ENCODE results near the gene UBE2D2.
"Not testable (repeated sequence)": the region's sequence is repeated elsewhere in the genome, so short reads cannot be mapped to it uniquely, and the experiment has no call there.

The UBE2D2 gene

DNA sequence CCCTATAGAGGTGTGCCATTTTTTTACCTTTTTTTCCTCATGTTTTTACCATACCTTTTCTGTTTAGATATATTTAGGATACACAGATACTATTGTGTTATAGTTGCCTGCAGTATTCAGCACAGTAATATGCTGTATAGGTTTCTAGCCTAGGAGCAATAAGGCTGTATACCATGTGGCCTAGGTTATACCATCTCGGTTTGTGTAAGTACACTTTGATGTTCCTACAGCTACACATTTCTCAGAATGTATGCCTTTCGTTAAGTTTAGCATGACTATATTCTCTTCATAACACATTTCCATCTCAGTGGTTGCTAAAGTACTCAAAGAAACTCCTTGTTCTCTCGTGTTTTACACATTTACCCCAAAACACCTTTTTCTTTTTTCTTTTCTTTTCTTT lies 23.0 kb downstream of the UBE2D2 start:
- DNase-seq (ENCODE audit: low read depth): no peak

DNA sequence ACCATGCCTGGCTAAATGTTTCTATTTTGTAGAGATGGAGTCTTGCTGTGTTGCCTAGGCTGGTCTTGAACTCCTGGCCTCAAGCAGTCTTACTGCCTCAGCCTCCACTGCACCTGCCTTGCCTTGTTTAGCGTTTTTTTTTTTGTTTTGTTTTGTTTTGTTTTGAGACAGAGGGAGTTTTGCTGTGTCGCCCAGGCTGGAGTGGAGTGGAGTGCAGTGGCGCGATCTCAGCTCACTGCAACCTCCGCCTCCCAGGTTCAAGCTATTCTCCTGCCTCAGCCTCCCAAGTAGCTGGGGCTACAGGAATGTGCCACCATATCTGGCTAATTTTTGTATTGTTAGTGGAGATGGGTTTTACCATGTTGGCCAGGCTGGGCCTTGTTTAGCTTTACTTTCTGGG lies 27.0 kb downstream of the UBE2D2 start:
- not testable (repeated sequence) for DNase-seq (ENCODE audit: low read depth)

DNA sequence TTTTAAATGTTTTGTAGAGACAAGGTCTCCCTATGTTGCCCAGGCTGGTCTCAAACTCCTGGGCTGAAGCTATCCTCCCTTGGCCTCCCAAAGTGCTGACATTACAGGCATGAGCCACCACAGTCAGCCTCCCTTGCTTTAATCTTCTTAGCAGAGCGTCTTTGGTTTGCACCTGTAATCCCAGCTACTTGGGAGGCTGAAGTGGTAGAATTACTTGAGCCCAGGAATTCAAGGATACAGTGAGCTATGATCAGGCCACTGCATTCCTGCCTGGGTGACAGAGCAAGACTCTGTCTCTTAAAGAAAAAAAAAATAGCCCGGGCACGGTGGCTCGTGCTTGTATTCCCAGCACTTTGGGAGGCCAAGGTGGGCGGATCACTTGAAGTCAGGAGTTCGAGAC lies 27.8 kb downstream of the UBE2D2 start:
- DNase-seq (ENCODE audit: low read depth): no peak

DNA sequence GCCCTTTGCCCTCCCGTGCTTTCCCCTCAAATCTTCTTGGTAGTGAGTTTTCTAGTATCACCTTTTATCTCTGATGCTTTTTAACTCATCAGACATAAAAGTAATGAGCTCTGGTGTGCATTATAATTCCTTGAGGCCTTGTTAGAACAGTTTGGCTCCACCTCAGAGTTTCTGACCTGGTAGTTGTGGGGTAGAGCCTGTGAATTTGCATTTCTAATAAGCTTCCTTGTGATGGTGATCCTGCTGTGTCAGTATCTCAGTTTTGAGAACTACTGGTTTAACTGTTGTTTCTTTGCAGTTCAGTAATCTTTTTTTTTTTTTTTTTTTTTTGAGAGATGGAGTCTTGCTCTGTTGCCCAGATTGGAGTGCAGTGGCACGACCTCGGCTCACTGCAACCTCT lies 31.1 kb downstream of the UBE2D2 start:
- DNase-seq (ENCODE audit: low read depth): no peak

DNA sequence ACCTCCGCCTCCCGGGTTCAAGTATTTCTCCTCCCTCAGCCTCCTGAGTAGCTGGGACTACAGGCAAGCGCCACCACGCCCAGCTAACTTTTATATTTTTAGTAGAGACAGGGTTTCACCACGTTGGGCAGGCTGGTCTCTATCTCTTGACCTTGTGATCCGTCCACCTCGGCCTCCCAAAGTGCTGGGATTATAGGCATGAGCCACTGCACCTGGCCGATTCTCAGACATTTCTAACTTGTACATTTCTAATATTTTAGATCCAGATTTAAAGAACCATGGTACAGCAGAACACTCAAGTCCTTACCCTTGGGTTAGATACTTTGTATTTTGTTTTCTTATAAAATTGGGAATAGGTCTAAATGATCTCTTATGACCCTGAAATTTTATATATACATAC lies 31.9 kb downstream of the UBE2D2 start:
- DNase-seq (ENCODE audit: low read depth): not testable (repeated sequence)

DNA sequence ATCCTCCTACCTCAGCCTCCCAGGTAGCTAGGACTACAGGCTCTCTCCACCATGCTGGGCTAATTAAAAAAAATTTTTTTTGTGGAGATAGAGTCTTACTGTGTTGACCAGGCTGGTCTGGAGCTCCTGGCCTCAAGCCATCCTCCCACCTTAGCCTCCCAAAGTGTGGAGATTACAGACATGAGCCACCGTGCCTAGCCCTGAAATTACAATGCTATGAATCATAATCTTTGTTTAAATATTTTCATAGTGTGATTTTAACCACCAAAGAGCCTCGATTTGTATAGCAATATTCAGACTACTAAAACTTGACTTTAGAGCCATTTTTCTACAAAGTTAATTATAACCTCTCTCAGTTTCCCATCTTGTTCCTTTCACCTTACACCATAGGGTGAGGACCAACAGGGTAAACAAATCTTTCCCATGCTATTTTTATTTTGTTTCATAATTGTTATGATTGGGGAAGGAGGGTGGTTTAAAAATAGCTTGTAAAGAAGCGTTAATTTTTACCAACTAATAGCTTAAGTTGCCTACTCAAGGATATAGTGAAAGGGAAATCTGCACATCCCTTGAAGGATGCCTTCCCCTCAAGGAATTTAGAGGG lies 32.7 kb downstream of the UBE2D2 start:
- peak; percentile 73 for DNase-seq (ENCODE audit: low read depth)

DNA sequence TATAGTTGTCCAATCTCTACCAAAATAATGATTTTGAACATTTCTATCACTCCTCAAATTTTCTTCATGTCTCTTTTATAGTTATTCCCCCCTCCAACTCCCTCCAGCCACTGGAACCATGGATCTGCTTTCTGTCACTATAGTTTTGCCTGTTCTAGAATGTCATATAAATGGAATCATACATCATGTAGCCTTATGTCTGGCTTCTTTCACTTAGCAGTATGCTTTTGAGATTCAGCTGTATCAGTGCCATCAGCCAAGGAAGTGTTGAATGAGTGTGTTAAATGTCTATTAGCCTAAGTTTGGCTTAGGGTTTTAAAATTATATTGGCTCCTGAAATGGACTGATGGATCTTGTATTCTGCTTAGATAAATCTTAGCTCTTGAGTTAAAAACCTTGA lies 36.0 kb downstream of the UBE2D2 start:
- no peak for DNase-seq (ENCODE audit: low read depth)

DNA sequence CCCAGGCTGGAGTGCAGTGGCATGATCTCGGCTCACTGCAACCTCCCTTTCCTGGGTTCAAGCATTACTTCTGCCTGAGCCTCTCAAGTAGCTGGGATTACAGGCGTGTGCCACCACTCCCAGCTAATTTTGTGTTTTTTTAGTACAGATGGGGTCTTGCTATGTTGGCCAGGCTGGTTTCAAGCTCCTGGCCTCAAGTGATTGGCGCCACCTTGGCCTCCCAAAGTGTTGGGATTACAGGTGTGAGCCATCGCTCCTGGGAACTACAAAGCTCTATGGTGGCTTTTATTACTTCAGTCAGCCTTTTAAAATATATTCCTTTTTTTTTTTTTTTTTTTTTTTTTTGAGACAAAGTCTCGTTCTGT lies 37.4 kb downstream of the UBE2D2 start:
- DNase-seq (ENCODE audit: low read depth): not testable (repeated sequence)

DNA sequence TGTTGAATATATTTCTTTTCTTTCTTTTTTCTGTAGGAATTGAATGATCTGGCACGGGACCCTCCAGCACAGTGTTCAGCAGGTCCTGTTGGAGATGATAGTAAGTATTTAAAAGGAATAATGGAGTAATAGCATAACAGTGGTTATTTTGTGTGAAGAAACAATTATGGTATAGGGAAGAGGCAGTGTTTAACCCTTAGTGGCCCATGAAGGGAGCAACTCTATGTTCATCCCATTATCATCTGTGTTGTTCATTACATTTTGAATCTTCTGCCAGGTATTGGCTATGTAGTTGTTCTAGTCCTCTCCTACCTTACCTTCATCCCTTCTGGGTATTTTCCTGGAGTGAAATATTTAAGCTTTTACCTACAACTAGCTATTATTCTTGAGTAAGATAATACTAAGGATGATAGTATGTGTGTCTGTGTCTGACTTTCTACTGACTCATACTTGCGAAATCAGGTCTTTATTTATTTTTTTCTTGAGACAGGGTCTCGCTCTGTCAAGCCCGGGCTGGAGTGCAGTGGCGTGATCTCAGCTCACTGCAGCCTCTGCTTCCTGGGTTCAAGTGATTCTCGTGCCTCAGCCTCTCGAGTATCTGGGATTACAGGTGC lies 39.3 kb downstream of the UBE2D2 start:
- peak; percentile 87 for DNase-seq (ENCODE audit: low read depth)

DNA sequence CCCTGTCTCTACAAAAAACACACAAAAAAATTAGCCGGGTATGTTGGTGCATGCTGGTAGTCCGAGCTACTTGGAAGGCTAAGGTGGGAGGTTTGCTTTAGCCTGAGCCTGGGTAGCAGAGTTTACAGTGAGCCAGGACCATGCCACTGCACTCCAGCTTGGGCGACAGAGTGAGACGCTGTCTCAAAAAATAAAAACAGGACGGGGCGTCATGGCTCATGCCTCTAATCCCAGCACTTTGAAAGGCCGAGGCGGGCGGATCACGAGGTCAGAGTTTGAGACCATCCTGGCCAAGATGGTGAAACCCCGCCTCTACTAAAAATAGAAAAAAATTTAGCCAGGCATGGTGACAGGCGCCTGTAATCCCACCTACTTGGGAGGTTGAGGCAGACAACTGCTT lies 40.3 kb downstream of the UBE2D2 start:
- DNase-seq (ENCODE audit: low read depth): no peak

DNA sequence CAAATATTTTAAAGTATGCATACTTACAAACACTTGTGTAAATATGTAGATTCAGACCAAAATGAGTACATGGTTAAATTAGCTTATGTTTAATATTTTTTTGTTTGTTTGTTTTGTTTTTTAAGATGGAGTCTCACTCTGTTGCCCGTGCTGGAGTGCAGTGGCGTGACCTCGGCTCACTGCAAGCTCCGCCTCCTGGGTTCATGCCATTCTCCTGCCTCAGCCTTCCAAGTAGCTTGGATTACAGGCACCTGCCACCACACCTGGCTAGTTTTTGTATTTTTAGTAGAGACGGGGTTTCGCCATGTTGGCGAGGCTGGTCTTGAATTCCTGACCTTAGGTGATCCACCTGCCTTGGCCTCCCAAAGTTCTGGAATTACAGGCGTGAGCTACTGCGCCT lies 40.8 kb downstream of the UBE2D2 start:
- DNase-seq (ENCODE audit: low read depth): not testable (repeated sequence)

DNA sequence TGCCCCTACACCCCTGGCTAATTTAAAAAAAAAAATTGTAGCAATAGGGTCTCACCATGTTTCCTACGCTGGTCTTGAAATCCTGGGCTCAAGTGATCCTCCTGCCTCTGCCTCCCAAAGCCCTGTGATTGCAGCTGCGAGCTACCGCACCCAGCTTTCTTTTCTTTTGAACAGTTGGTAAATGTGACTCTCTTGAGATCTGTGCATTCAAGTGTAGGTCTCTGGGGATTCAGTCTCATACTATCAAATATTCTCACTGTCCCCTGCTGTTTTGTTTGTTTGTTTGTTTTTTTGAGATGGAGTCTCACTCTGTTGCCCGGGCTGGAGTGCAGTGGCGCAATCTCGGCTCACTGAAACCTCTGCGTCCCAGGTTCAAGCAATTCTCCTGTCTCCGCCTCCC lies 44.7 kb downstream of the UBE2D2 start:
- no peak for DNase-seq (ENCODE audit: low read depth)

DNA sequence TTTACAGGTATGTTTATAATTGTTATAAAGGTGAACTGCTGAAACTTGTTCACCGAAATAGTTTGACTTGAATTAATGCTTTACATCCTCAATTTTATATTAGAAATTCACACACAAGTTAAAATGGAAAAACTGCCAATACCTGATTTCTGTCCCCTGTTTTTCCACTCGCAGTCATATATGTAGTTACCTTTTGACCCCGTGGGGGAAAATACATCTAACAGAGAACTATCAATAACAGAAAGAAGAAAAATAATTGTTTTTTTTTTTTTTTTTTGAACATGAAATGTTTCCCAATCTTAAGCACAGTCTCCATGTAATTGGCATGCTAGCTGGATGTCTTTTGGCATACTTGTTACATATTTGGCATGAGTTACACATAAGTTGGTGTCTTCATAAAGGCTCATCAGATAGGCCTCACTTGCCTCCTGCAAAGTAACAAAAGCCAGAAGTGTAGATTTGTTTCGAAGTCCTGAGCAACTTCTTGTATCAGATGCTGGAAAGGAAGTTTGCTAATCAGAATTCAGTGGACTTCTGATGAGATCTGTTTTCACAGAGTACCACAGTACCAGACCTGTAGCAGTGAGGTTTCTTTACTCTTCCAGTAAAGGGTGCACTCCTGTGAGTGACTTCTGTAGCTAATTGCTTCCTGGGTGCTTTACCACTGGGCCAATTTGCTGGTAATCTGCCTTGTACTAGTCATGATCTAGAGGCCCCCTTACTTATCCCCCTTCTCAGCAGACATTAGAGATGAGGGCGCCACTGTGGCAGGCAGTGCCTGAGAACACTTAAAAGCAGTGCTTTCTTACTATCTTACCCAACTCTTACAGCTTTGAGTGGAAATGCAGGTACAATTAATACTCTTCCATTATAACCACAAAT lies 50.8 kb downstream of the UBE2D2 start:
- DNase-seq (ENCODE audit: low read depth): peak; percentile 34

DNA sequence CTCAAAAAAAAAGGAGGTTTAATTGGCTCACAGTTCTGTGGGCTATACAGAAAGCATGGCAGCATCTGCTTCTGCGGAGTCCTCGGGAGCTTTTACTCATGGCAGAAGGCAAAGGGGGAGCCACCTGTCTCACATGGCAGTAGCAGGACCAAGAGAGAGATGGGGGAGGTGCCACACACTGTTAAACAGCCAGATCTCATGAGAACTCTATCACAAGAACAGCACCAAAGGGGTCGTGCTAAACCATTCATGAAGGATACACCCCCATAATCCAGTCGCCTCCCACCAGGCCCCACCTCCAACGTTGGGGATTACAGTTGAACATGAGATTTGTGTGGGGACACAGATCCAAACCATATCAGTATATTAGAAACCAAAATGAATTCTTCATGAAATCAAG lies 58.7 kb downstream of the UBE2D2 start:
- no peak for DNase-seq (ENCODE audit: low read depth)

DNA sequence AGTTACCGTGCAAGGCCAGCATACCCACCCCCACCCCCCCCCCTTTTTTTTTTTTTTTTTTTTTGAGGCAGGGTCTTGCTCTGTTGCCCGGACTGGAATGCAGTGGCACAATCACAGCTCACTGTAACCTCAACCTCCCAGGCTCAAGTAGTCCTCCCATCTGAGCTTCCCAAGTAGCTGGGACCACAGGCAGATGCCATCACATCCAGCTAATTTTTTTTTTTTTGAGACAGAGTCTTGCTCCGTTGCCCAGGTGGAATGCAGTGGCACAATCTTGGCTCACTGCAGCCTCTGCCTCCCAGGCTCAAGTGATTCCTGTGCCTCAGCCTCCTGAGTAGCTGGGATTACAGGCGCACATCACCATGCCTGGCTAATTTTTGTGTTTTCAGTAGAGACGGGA lies 64.3 kb downstream of the UBE2D2 start:
- not testable (repeated sequence) for DNase-seq (ENCODE audit: low read depth)

DNA sequence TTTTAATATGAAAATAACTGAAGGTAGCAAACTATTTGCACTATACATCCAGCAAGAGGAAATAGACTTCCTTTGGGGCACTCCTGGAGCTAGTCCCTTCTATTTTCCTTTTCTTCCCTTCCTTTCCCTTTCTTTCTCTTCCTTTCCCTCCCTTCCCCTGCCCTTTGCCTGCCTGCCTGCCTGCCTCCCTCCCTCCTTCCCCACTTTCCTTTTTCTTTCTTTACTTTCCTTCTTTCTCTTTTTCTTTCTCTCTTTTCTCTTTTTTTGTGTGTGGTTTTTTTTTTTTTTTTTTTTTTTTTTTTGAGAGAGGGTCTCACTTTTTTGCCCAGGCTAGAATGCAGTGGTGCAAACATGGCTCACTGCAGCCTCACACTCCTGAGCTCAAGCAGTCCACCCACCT lies 69.7 kb downstream of the UBE2D2 start:
- no peak for DNase-seq (ENCODE audit: low read depth)

DNA sequence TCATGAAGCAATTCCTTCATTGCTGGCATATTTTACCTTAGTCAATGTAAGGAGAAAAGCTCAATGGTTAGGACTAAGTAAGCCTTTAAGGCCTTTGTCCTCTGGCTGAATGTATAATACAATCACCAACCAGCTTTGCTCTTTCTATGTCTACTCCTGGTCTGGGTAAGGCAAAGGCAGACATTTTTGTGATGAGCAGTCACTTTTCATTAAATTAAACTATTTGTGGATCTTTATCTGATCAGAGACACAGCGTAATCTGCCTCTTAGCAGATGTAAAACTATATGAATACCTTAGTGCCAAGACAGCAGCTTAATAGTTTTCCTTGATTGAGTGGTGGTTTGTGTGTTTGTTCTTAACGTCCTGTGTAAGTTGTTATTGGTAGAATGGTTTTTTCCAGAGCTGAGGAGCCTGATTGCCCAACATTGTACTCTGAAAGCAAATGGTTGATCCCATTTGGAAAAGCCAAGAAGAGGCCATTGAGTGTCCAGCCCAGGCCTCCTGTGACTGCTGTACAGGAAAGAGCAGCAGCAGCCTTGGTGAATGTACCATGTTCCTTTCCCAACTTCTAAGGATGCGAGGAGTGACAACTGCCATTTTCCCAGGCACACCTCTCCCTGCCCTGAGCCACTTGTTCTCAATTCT lies 70.5 kb downstream of the UBE2D2 start:
- DNase-seq (ENCODE audit: low read depth): peak; percentile 89

DNA sequence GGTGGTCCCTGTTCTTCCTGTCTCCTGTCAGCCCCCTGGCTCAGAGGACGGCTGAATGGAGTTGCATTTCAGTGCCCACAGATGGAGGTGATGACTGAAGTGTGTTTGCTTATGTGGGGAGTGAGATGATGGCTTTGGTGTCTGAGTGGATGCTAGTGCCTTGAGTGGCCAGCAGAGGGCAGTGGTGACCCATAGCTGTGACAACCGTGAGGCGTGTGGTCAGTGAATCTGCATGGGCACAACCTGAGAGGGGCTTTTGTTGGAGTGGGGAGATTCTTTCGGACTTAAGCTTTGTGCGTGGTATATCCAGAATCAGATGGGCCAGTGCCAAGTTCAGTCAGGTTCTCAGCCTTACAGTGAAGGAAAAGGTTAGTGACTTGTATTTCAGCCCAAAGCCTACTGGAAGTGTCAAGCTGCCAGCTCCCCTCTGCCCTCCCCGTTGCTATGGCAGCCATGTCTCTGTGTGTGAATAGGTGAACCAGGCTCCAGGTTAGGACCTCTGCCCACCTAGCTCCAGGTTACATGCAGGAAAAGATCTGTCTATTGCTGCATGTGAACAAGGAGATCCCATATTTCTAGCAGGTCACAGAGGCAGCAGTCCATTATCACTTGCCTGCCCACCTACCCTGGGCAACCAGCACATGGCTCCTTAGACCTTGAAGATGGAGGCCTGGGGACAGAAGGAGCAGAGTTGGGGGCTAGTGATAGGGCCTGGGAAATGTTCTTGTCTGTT lies 72.3 kb downstream of the UBE2D2 start:
- peak; percentile 61 for DNase-seq (ENCODE audit: low read depth)

DNA sequence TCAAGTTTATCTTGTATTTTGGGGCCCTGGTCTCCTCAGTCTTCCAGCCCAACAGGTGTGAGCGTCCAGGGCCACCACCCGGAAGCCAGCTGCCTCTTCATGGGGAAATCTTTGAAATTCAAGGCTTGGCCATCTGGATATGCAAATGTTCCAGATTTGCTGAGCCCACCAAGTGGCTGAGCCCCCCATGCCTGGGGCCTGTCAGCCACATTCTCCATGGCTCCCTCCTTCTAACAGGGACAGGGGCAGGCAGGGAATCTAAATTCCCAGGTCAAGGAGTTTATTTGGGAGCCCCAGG lies 72.8 kb downstream of the UBE2D2 start:
- DNase-seq (ENCODE audit: low read depth): no peak

DNA sequence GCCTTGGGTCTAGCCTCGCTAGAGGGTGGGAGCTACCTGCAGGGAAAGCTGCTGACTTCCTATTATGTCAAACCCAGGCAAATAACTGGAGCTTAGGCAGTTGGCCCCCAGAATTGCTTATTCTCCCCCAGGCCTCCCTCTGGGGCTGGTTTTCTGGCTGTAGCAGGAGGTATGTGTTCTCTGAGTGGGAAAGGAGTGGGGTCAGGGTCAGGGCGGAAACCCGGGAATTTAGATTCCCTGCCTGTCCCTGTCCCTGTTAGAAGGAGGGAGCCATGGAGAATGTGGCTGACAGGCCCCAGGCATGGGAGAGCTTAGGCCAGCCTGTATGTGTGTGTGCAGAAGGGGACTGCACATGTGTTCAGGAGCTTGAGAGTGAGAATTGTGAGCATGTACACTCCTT lies 73.4 kb downstream of the UBE2D2 start:
- DNase-seq (ENCODE audit: low read depth): no peak

DNA sequence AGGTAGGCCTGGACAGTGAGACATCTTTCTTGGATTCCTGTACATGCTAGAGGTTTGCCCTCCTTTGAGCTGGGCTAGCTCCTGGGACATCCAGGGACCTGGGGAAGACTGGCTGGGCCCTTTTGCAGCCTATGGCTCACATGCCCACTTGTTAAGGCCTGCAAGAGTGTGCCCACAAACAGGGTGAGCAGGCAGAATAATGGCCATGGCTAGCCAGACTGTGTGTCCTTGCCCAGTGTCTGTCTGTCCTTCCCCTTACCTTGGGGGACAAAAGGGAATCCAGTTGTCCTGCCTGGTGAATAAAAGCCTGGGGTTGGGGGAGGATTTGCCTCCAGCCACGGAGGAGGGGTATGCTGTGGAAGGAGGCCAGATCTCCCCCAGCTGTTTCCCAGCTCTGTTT lies 74.1 kb downstream of the UBE2D2 start:
- no peak for DNase-seq (ENCODE audit: low read depth)

DNA sequence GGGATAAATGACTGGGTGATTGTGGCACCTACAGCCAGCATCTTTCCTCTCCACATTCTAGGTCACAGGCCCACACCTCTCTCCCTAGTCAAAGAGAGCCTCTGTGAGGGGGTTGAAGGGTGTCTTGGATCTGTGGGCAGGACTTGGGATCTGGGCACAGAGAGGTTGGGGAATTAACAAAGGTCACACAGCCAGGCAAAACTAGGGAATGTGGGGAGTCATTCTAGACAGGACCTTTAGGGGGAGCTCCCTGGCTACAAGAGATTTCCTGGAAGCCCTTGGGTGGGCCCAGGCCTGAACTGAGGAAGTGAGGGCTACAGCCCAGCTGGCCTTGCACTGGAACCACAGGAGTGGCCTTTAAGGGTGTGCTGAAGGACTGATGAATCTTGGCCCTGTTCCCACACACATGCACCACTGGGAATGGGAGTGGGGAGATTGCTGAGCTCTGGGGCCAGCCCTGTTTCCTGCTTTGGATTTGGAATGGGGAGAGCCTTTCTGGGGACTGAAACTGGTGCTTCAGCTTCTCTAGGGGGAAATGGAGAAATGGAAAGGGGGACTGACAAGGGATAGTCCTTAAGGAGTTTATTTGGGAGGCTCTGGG lies 74.6 kb downstream of the UBE2D2 start:
- DNase-seq (ENCODE audit: low read depth): peak; percentile 81

Data from amniotic epithelial cell (primary cell).